HG03045 (cell line): Measurements from ENCODE around the gene ANKZF1.
"Not testable (repeated sequence)": the region's sequence is repeated elsewhere in the genome, so short reads cannot be mapped to it uniquely, and the experiment has no call there.

Experiments
- ATAC-seq: cut with Tn5 transposase; IDR thresholded peaks from one replicate; pipeline ENCODE4 v1.9.1; 2021; ENCODE audit warnings: mild to moderate bottlenecking, moderate library complexity; ENCODE audit not compliant: unreplicated experiment

ANKZF1 gene

GRCh38 chr2:219229305-219230058, at the start of gene ANKZF1, which contains the start of gene ATG9A:
TSS of gene ANKZF1 (plus strand) at chr2:219229806. CDS start at chr2:219230258, 452 bp downstream.
TSS of gene ATG9A (minus strand) at chr2:219229636. CDS start at chr2:219228024, 1,612 bp downstream.
- ATAC-seq, result peak; percentile 96

GRCh38 chr2:219180961-219181360, 48.6 kb upstream of the ANKZF1 start:
- no peak for ATAC-seq

GRCh38 chr2:219181531-219181930, 48.1 kb upstream of the ANKZF1 start:
- ATAC-seq, result no peak

GRCh38 chr2:219182331-219183150, 47.1 kb upstream of the ANKZF1 start:
- ATAC-seq, result no peak

- no peak for ATAC-seq
Observed at GRCh38 chr2:219183151-219183772, 46.3 kb upstream of the ANKZF1 start.

GRCh38 chr2:219184121-219184520, 45.5 kb upstream of the ANKZF1 start:
- ATAC-seq, result no peak

GRCh38 chr2:219186754-219187456, 42.7 kb upstream of the ANKZF1 start:
- ATAC-seq, result no peak

GRCh38 chr2:219197388-219197787, 32.2 kb upstream of the ANKZF1 start:
- no peak for ATAC-seq

GRCh38 chr2:219198974-219199373, 30.6 kb upstream of the ANKZF1 start:
- ATAC-seq, result no peak

- ATAC-seq, result no peak
Observed at GRCh38 chr2:219199470-219200211, 30.0 kb upstream of the ANKZF1 start.

- ATAC-seq, result not testable (repeated sequence)
Observed at GRCh38 chr2:219200502-219201326, 28.9 kb upstream of the ANKZF1 start.

- not testable (repeated sequence) for ATAC-seq
Observed at GRCh38 chr2:219201331-219201730, 28.3 kb upstream of the ANKZF1 start.

GRCh38 chr2:219204425-219205164, 25.0 kb upstream of the ANKZF1 start:
- ATAC-seq, result no peak

GRCh38 chr2:219205165-219205538, 24.5 kb upstream of the ANKZF1 start:
- no peak for ATAC-seq

GRCh38 chr2:219205981-219206327, 23.7 kb upstream of the ANKZF1 start:
- ATAC-seq, result no peak

GRCh38 chr2:219206328-219207133, 23.1 kb upstream of the ANKZF1 start, which contains the start of gene ZFAND2B:
TSS of gene ZFAND2B (plus strand) at chr2:219206782. CDS start at chr2:219206988, 206 bp downstream.
- peak; percentile 96 for ATAC-seq

- no peak for ATAC-seq
Observed at GRCh38 chr2:219207134-219207883, 22.3 kb upstream of the ANKZF1 start.
